Middle frontal gyrus (tissue), 1 donor: ENCODE measurements around the gene RNF208.

Experiments
- DNase-seq: peaks from one replicate; pipeline ENCODE4 v3.0.0-alpha.2; 2015; ENCODE audit warnings: low spot score; ENCODE audit errors: extremely low spot score

RNF208 gene

GRCh38 chr9:137227853-137228505 is 5.9 kb upstream of the RNF208 start:
- no peak for DNase-seq

GRCh38 chr9:137227054-137227852 is 5.2 kb upstream of the RNF208 start, which contains the start of gene RNF224:
RNF224 (plus strand) TSS chr9:137227502; CDS start chr9:137228336, 834 bp downstream.
- DNase-seq = peak; percentile 20

- no peak for DNase-seq
Measured at GRCh38 chr9:137226338-137227053, 4.5 kb upstream of the RNF208 start.

- DNase-seq = no peak
Measured at GRCh38 chr9:137225699-137226331, 3.8 kb upstream of the RNF208 start.

- no peak for DNase-seq
Measured at GRCh38 chr9:137224830-137225694, 3.0 kb upstream of the RNF208 start, which contains the start of gene CYSRT1. CYSRT1 (plus strand) TSS chr9:137225174; CDS start chr9:137225622, 448 bp downstream.

- peak; percentile 93 for DNase-seq
Measured at GRCh38 chr9:137223078-137223970, 1.3 kb upstream of the RNF208 start.

- no peak for DNase-seq
Measured at GRCh38 chr9:137221506-137222111, 431 bp downstream of the RNF208 start.

GRCh38 chr9:137221095-137221505 is 940 bp downstream of the RNF208 start:
- DNase-seq = no peak

- DNase-seq = no peak
Measured at GRCh38 chr9:137220317-137221094, 1.5 kb downstream of the RNF208 start.

GRCh38 chr9:137219757-137220316 is 2.2 kb downstream of the RNF208 start:
- DNase-seq = no peak

- no peak for DNase-seq
Measured at GRCh38 chr9:137218754-137219271, 3.2 kb downstream of the RNF208 start.

GRCh38 chr9:137218212-137218753 is 3.8 kb downstream of the RNF208 start:
- DNase-seq = no peak

GRCh38 chr9:137217276-137218211 is 4.5 kb downstream of the RNF208 start:
- no peak for DNase-seq

GRCh38 chr9:137216188-137216965 is 5.7 kb downstream of the RNF208 start:
- no peak for DNase-seq

- no peak for DNase-seq
Measured at GRCh38 chr9:137215196-137215986, 6.6 kb downstream of the RNF208 start.
